GM12878 (cell line): ENCODE results near the gene FMNL2. TPM values are rescaled to one million over a fixed set of nuclear protein-coding genes. Genes with fewer than 3 reads are reported as not detected.

Source experiments
- ATAC-seq: fragments of 200-7000 bp; cut with Tn5 transposase; 3 replicates; pipeline ENCODE4 v1.9.1; 2020; ENCODE audit warnings: mild to moderate bottlenecking, moderate library complexity
- BruUV-seq: library from RNA; stranded (reverse); fragments of 400-500 nt; replicated peaks from 2 replicates; lab custom pipeline; 2021; lab: Mats Ljungman, UMichigan
- CTCF ChIA-PET: fragments of 300-600 bp; sonication (Branson Sonifier 250); formaldehyde crosslinking; extraction: SDS; loops from one replicate; lab custom pipeline; 2021; ENCODE audit warnings: inconsistent platforms; lab: Yijun Ruan, JAX
- POLR2A ChIA-PET: fragments of 350-600 bp; formaldehyde crosslinking; extraction: SDS; loops from one replicate; lab custom pipeline; 2021; ENCODE audit warnings: inconsistent platforms; lab: Charles Lee
- RAD21 ChIA-PET: fragments of 300-600 bp; sonication (Branson Sonifier 250); formaldehyde crosslinking; loops from one replicate; lab custom pipeline; 2023; ENCODE audit warnings: antibody characterized with exemption; ENCODE audit not compliant: unreplicated experiment; lab: Charles Lee
- SMC1A ChIA-PET: fragments of 300-600 bp; sonication (Branson Sonifier 250); formaldehyde crosslinking; loops from one replicate; lab custom pipeline; 2023; ENCODE audit not compliant: unreplicated experiment, uncharacterized antibody; lab: Charles Lee
- DNase-seq: peaks from one replicate; pipeline ENCODE4 v3.0.0-alpha.2; 2011; ENCODE audit warnings: low read depth, low spot score
- FAIRE-seq: peaks from 3 replicates; lab custom pipeline; 2011; peaks lifted over from hg19 to GRCh38; lab: Jason Lieb, UNC
- H2AFZ ChIP-seq: 2 replicates; pipeline ENCODE4 v1.6.0; 2011; ENCODE audit warnings: low read depth, low read length, control low read depth; ENCODE audit not compliant: control insufficient read depth
- H3K27ac ChIP-seq: 2 replicates; pipeline ENCODE4 v1.5.1; 2011; ENCODE audit warnings: control low read depth; ENCODE audit not compliant: control insufficient read depth, insufficient read depth
- H3K27me3 ChIP-seq, 2 experiments: replicated peaks in 1 of 2; 2 replicates each; pipeline versions ENCODE4 v1.6.0 to v1.6.1; 2011; ENCODE audit warnings: low read length in 1 of 2; ENCODE audit not compliant: control insufficient read depth in 2 of 2, insufficient read depth in 2 of 2
- H3K36me3 ChIP-seq, 2 experiments: 2 replicates each; pipeline ENCODE4 v1.5.1; 2011; ENCODE audit warnings: low read length in 1 of 2; ENCODE audit not compliant: control insufficient read depth in 2 of 2, insufficient read depth in 2 of 2
- H3K4me1 ChIP-seq: 2 replicates; pipeline ENCODE4 v1.6.1; 2011; ENCODE audit warnings: mild to moderate bottlenecking, low read length, moderate library complexity, mixed read lengths; ENCODE audit not compliant: control insufficient read depth, insufficient read depth
- H3K4me2 ChIP-seq: 2 replicates; pipeline ENCODE4 v1.6.0; 2011; ENCODE audit warnings: control low read depth; ENCODE audit not compliant: control insufficient read depth, insufficient read depth
- H3K4me3 ChIP-seq: fragments of 200-600 bp; sonication (generic); 2 replicates; pipeline ENCODE4 v1.5.1; 2016
- H3K79me2 ChIP-seq: 2 replicates; pipeline ENCODE4 v1.6.0; 2011; ENCODE audit warnings: low read length; ENCODE audit not compliant: control insufficient read depth, insufficient read depth
- H3K9ac ChIP-seq: 2 replicates; pipeline ENCODE4 v1.8.0; 2011; ENCODE audit warnings: low read length, control low read depth, mixed read lengths; ENCODE audit not compliant: control insufficient read depth, insufficient read depth
- H3K9me3 ChIP-seq: replicated peaks from 3 replicates; pipeline ENCODE4 v1.5.1; 2011; ENCODE audit warnings: mild to moderate bottlenecking, low read length; ENCODE audit not compliant: control insufficient read depth, insufficient read depth
- H4K20me1 ChIP-seq: 2 replicates; pipeline ENCODE4 v1.6.0; 2011; ENCODE audit not compliant: control insufficient read depth, insufficient read depth
- CBX3 ChIP-seq: fragments of 200-600 bp; sonication (generic); IDR thresholded peaks from 2 replicates; pipeline ENCODE4 v1.6.1; 2016; ENCODE audit warnings: low read depth, borderline replicate concordance
- EGR1 ChIP-seq, 2 experiments: IDR thresholded peaks; 1 replicate in 1 of 2; 2 replicates in 1 of 2; pipeline ENCODE4 v1.6.1; 2011 to 2012; ENCODE audit warnings: low read depth in 2 of 2, low read length in 2 of 2, borderline replicate concordance in 1 of 2, mild to moderate bottlenecking in 1 of 2, moderate library complexity in 1 of 2
- POLR2A ChIP-seq: IDR thresholded peaks from 2 replicates; pipeline ENCODE4 v1.6.1; 2011; ENCODE audit warnings: low read depth, mild to moderate bottlenecking, low read length
- RAD51 ChIP-seq: fragments of 450-650 bp; IDR thresholded peaks from 2 replicates; pipeline ENCODE4 v1.6.1; 2016; ENCODE audit warnings: moderate library complexity, mild to moderate bottlenecking, inconsistent platforms
- WGBS: methylation state at CpG from one replicate; pipeline ENCODE4 v1.1.6; 2016; ENCODE audit warnings: low lambda C conversion rate; ENCODE audit not compliant: insufficient replicate concordance, insufficient coverage; ENCODE audit errors: missing lambda C conversion rate; 5-methylcytosine and 5-hydroxymethylcytosine counted together
- in situ Hi-C: fragments of 300-500 bp; cut with MboI; formaldehyde crosslinking; loops from 9 replicates; pipeline ENCODE4 v1.14.3; 2018; ENCODE audit warnings: mixed read lengths
- intact Hi-C: fragments of 100-400 bp; cut with micrococcal nuclease; formaldehyde crosslinking; loops from one replicate; pipeline ENCODE4 v1.14.2; 2022; ENCODE audit not compliant: unreplicated experiment
- polyA plus RNA-seq, 11 experiments: library from polyadenylated mRNA; depleted of rRNA in 4 of 11; unstranded in 6 of 11; stranded (reverse) in 5 of 11; fragments of >200 nt; fragmentation: Nextera tagmentation in 4 of 11; fragmentation: Illumina TruSeq in 1 of 11; extraction: Ambion mirVana in 4 of 11; extraction: Trizol in 1 of 11; gene quantifications; 1 replicate in 1 of 11; 2 replicates in 10 of 11; pipeline versions ENCODE4 v1.2.1 to v1.2.3, GENCODE V29; 2011 to 2016; ENCODE audit warnings: inconsistent platforms in 2 of 11, missing spikeins in 2 of 11, low read depth in 1 of 11
- total RNA-seq, 4 experiments: library from RNA; depleted of rRNA in 3 of 4; stranded (reverse); fragments of >200 nt in 3 of 4; fragmentation: Illumina TruSeq in 1 of 4; extraction: Trizol in 1 of 4; gene quantifications; 2 replicates each; pipeline versions ENCODE4 v1.2.1 to v1.2.3, GENCODE V29; 2013 to 2021

The FMNL2 gene
- total and polyA plus RNA-seq, 10 of the 15 experiments (the other 5 are each of a cell fraction or from before 2014, with no cell fraction given), result 0.13 to 9.9 (median 0.35) TPM

DNA sequence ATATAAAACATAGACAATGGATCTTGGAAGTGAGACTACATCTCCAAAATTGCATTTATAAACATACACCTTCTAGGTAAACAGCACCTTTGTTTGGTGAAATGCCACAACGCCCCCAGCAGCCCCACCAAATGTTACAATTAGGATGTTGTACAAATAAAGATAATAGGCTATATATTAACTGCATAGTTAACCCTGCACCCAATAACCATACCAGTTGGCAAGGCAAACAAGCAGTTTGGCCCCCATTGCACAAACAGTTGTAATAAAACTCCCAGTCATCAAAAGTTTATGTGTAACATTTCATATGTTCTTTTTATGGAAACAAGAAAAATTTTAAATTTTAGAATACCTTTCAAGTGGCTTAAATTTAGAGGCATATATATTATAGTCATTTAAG lies 315.0 kb downstream of the FMNL2 start:
- DNase-seq, result no peak
- ATAC-seq, result no peak
- ChIA-PET SMC1A (no interaction called here), RAD21 (no interaction called here), POLR2A (no interaction called here), CTCF (interaction anchor here (0.9 to 4.0 kb wide), 3 partner anchors 13 to 17 kb away, joined by 3 to 33 read pairs (median 3); no protein-coding TSS in a partner anchor)
- Histone ChIP-seq H3K27ac (no peak overlapping the region), H3K4me3 (no peak overlapping the region), H3K9ac (no peak overlapping the region), H3K36me3 (peaks cover 0 to 17% of the 10 kb centered on the region in 2 experiments; a peak in 3 of 4 replicates), H3K79me2 (no peaks in the 10 kb centered on the region), H2AFZ (no peak overlapping the region), H3K9me3 (no peaks in the 10 kb centered on the region), H4K20me1 (no peaks in the 10 kb centered on the region), H3K4me1 (no peaks in the 10 kb centered on the region), H3K4me2 (no peak overlapping the region), H3K27me3 (no peaks in the 10 kb centered on the region)
- in situ Hi-C loops, result loop anchor here (25.0 kb wide), 1 partner anchor 1188 kb away; no protein-coding TSS in a partner anchor
- TF ChIP-seq CBX3 (no peak), RAD51 (no peak)
- FAIRE-seq, result no peak
- 40% methylated on average over 1 of the region's 1 CpG for WGBS
- intact Hi-C loops, result no loop called here
- BruUV-seq, result no TSS peak

DNA sequence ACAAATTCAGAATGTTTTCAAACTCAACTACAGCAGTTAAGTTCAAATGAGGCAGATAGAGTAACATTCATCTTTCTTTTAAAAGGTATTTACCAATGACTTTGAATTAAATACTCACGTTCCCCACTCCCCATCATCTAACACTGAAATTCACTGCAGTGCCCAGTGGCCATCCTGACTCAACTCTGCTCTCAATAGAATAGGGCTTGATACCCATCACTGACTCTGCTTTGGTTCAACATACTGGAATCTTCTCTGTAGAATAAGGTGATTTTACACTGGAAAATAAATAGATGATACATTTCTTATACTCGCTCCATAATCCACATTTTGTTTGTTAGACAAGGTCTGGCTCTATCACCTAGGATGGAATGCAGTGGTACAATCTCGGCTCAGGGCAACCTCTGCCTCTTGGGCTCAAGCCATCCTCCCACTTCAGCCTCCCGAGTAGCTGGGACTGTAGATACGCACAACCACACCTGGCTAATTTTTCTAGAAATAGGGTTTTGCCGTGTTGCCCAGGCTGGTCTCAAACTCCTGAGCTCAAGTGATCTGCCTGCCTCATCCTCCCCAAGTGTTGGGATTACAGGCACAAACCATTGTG lies 315.9 kb downstream of the FMNL2 start:
- H3K4me1 ChIP-seq, result no peaks in the 10 kb centered on the region
- FAIRE-seq, result no peak
- POLR2A ChIA-PET, result no interaction called here

More for the DNA sequence above, 315.9 kb downstream of the FMNL2 start:
- no peak for ATAC-seq
- ChIA-PET CTCF (interaction anchor here (0.8 to 1.0 kb wide), 3 partner anchors 9 to 12 kb away, joined by 3 read pairs; no protein-coding TSS in a partner anchor), RAD21 (no interaction called here), SMC1A (interaction anchor here (1.1 kb wide), 1 partner anchor 14 kb away, joined by 3 read pairs; no protein-coding TSS in a partner anchor)
- Histone ChIP-seq H3K79me2 (no peaks in the 10 kb centered on the region), H3K36me3 (peaks cover 0 to 17% of the 10 kb centered on the region in 2 experiments; a peak in 3 of 4 replicates), H3K27ac (no peak overlapping the region), H2AFZ (no peak overlapping the region), H3K9me3 (no peaks in the 10 kb centered on the region), H3K27me3 (no peaks in the 10 kb centered on the region), H3K4me3 (no peak overlapping the region), H3K9ac (no peak overlapping the region), H4K20me1 (no peaks in the 10 kb centered on the region), H3K4me2 (no peak overlapping the region)
- intact Hi-C loops (no loop called here), in situ Hi-C loops (loop anchor here (25.0 kb wide), 1 partner anchor 1189 kb away; no protein-coding TSS in a partner anchor)
- TF ChIP-seq EGR1 (IDR thresholded peaks at IDR 0.05; ENCODE audit: borderline replicate concordance in 1 of 2, low read depth in 2 of 2, low read length in 2 of 2) (no peak), POLR2A (0 out of 2 replicates have a peak, but pooled peaks have one; percentile 19)
- 92% methylated on average over 6 of the region's 6 CpGs for WGBS
- no TSS peak for BruUV-seq
- DNase-seq, result no peak
